Measurements from ENCODE around the gene GALNT4. TPM values are rescaled to one million over a fixed set of nuclear protein-coding genes. Genes with fewer than 3 reads are reported as not detected.

GALNT4 gene
- total and polyA plus RNA-seq, 11 donors, result 1.4 to 5.4 (median 2.3) TPM

GRCh38 chr12:89475203-89475990, 49.2 kb downstream of the GALNT4 start:
- ATAC-seq, result no peak
- 73 to 87% (median 81%) methylated on average over 6 of the region's 6 CpGs for whole genome bisulfite sequencing, 4 donors

DNA sequence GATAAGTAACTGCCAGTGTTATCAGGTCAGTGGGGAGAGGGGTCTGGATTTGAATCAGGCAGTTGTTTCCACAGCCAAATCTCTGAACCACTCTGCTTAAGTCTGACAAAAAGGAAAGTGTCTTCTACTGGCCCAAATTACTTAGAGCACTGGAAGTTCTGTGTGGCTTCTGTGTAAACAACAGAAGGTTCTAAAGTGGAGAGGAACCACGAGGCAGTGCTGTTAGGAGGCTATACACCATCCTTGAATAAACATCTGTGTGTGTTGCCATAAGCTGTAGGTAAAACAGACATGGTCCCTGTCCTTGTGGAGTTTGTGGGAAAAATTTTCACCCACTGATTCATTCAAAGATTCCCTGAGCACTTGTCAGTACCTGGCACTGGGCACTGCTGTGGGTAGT, 50.0 kb downstream of the GALNT4 start:
- peaks cover 0 to 11% (median 0%) of the 10 kb centered on the region in 12 donors for H3K4me1 ChIP-seq
- intact Hi-C loops (cut with DNase I), result loop anchor here in 6 of 10 donors (5.0 to 10.0 kb wide), 3 partner anchors 48 to 1040 kb away; partner anchors contain the start of genes POC1B (in 4 of the 6) and GALNT4 (in 1 of the 6)
- no peak overlapping the region for H3K27ac ChIP-seq
- H3K4me3 ChIP-seq, result no peak overlapping the region
- H3K27me3 ChIP-seq, result no peaks in the 10 kb centered on the region
- no peaks in the 10 kb centered on the region for H3K36me3 ChIP-seq
- 47 to 74% (median 67%) methylated on average over 1 of the region's 1 CpG for WGBS, 4 donors
- ATAC-seq, result no peak
- no peak for TF ChIP-seq POLR2A (IDR thresholded peaks at IDR 0.05)
- TF ChIP-seq, protein P1, sequence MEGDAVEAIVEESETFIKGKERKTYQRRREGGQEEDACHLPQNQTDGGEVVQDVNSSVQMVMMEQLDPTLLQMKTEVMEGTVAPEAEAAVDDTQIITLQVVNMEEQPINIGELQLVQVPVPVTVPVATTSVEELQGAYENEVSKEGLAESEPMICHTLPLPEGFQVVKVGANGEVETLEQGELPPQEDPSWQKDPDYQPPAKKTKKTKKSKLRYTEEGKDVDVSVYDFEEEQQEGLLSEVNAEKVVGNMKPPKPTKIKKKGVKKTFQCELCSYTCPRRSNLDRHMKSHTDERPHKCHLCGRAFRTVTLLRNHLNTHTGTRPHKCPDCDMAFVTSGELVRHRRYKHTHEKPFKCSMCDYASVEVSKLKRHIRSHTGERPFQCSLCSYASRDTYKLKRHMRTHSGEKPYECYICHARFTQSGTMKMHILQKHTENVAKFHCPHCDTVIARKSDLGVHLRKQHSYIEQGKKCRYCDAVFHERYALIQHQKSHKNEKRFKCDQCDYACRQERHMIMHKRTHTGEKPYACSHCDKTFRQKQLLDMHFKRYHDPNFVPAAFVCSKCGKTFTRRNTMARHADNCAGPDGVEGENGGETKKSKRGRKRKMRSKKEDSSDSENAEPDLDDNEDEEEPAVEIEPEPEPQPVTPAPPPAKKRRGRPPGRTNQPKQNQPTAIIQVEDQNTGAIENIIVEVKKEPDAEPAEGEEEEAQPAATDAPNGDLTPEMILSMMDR (IDR thresholded peaks at IDR 0.05), result no peak
- H3K9me3 ChIP-seq, result no peaks in the 10 kb centered on the region
- no peak for DNase-seq

More at GRCh38 chr12:89475203-89475990, 49.2 kb downstream of the GALNT4 start:
- Histone ChIP-seq H3K36me3 (no peaks in the 10 kb centered on the region), H3K27me3 (no peaks in the 10 kb centered on the region), H3K4me3 (no peak overlapping the region), H3K9me3 (no peaks in the 10 kb centered on the region), H3K27ac (no peak overlapping the region), H3K4me1 (peaks cover 0 to 11% (median 0%) of the 10 kb centered on the region in 12 donors)
- TF ChIP-seq, protein P1 (IDR thresholded peaks at IDR 0.05), result no peak
- TF ChIP-seq POLR2A (IDR thresholded peaks at IDR 0.05), result no peak
- intact Hi-C loops (cut with DNase I), result loop anchor here in 1 of 10 donors (10.0 kb wide), 1 partner anchor 1039 kb away; no protein-coding TSS in a partner anchor
- DNase-seq, result no peak

Other genes starting within 250 kb of the GALNT4 start
- 10 to 100 TPM; 11.4 to 66.7 (median 24.5) TPM for gene DUSP6, start 172.3 kb downstream of the GALNT4 start, total RNA-seq
- gene DUSP6, start 172.3 kb downstream of the GALNT4 start, polyA plus RNA-seq, result 10 to 100 TPM in 1 of 2 donors, 1 to 10 TPM in 1; 4.8 to 20.3 TPM
- 10 to 100 TPM in 1 of 9 donors, 1 to 10 TPM in 8; 6.8 to 12.4 (median 8.7) TPM for gene POC1B, start 1.3 kb upstream of the GALNT4 start, total RNA-seq
- gene POC1B, start 1.3 kb upstream of the GALNT4 start, polyA plus RNA-seq, result 1 to 10 TPM; 3.3 to 6.7 TPM
- 10 to 100 TPM; 11.0 to 34.9 (median 20.4) TPM for gene ATP2B1, start 184.0 kb upstream of the GALNT4 start, total RNA-seq
- 10 to 100 TPM in 1 of 2 donors, 1 to 10 TPM in 1; 3.3 to 15.5 TPM for gene ATP2B1, start 184.0 kb upstream of the GALNT4 start, polyA plus RNA-seq

Data from heart left ventricle (tissue), 16 donors.